GM20431 (cell line): ENCODE data around the gene CSNK2A2.

Experiments used
- in situ Hi-C: fragments of 300-500 bp; cut with MseI, MboI; formaldehyde crosslinking; loops from one replicate; pipeline ENCODE4 v1.15.0; 2020; ENCODE audit warnings: low sequenced_read_pairs; ENCODE audit not compliant: unreplicated experiment

CSNK2A2 gene

GRCh38 chr16:58200004-58200797 lies 2.3 kb upstream of the CSNK2A2 start:
- in situ Hi-C loops, result no loop called here

- in situ Hi-C loops, result no loop called here
Measured at GRCh38 chr16:58198803-58199411, 1.0 kb upstream of the CSNK2A2 start.

GRCh38 chr16:58197314-58198012 lies 443 bp downstream of the CSNK2A2 start:
- in situ Hi-C loops, result no loop called here

- in situ Hi-C loops, result no loop called here
Measured at GRCh38 chr16:58196898-58197313, 1.0 kb downstream of the CSNK2A2 start.

- in situ Hi-C loops, result no loop called here
Measured at GRCh38 chr16:58195771-58196170, 2.1 kb downstream of the CSNK2A2 start.

- in situ Hi-C loops, result no loop called here
Measured at GRCh38 chr16:58195344-58195743, 2.6 kb downstream of the CSNK2A2 start.

- in situ Hi-C loops, result no loop called here
Measured at GRCh38 chr16:58194790-58195189, 3.1 kb downstream of the CSNK2A2 start.

- in situ Hi-C loops, result no loop called here
Measured at GRCh38 chr16:58187665-58188421, 10.1 kb downstream of the CSNK2A2 start.

GRCh38 chr16:58187092-58187491 lies 10.8 kb downstream of the CSNK2A2 start:
- in situ Hi-C loops, result no loop called here

- in situ Hi-C loops, result no loop called here
Measured at GRCh38 chr16:58186176-58186944, 11.5 kb downstream of the CSNK2A2 start.

- in situ Hi-C loops, result no loop called here
Measured at GRCh38 chr16:58177353-58177710, 20.6 kb downstream of the CSNK2A2 start.

- in situ Hi-C loops, result no loop called here
Measured at GRCh38 chr16:58176608-58177352, 21.1 kb downstream of the CSNK2A2 start.

- in situ Hi-C loops, result no loop called here
Measured at GRCh38 chr16:58170223-58170622, 27.7 kb downstream of the CSNK2A2 start.

- in situ Hi-C loops, result no loop called here
Measured at GRCh38 chr16:58160855-58161254, 37.1 kb downstream of the CSNK2A2 start.

GRCh38 chr16:58158725-58159124 lies 39.2 kb downstream of the CSNK2A2 start:
- in situ Hi-C loops, result no loop called here

GRCh38 chr16:58157951-58158540 lies 39.9 kb downstream of the CSNK2A2 start:
- in situ Hi-C loops, result no loop called here

- in situ Hi-C loops, result no loop called here
Measured at GRCh38 chr16:58157239-58157638, 40.7 kb downstream of the CSNK2A2 start.

GRCh38 chr16:58155839-58156238 lies 42.1 kb downstream of the CSNK2A2 start:
- in situ Hi-C loops, result no loop called here

GRCh38 chr16:58154345-58154744 lies 43.6 kb downstream of the CSNK2A2 start:
- in situ Hi-C loops, result no loop called here
